Right lobe of liver (tissue), 6 donors: ENCODE measurements around the gene CRACR2B. TPM values are rescaled to one million over a fixed set of nuclear protein-coding genes. Genes with fewer than 3 reads are reported as not detected.

Experiments
- ATAC-seq, 4 donors: fragments of 200-7000 bp; cut with Tn5 transposase; one replicate each; pipeline ENCODE4 v1.9.1; 2020; ENCODE audit warnings: mild to moderate bottlenecking in 4 of 4, moderate library complexity in 4 of 4
- DNase-seq, 3 donors: peaks; one replicate each; pipeline ENCODE4 v3.0.0-alpha.2; 2020
- H3K27ac ChIP-seq, 3 donors: fragments of 200-600 bp; one replicate each; pipeline ENCODE4 v1.8.0; 2022
- H3K27me3 ChIP-seq, 2 donors: fragments of 200-600 bp; one replicate each; pipeline ENCODE4 v1.8.0; 2022
- H3K36me3 ChIP-seq, 4 donors: fragments of 200-600 bp; sonication (generic) in 1 of 4; one replicate each; pipeline versions ENCODE4 v1.5.1 to v1.8.0; 2017 to 2022; ENCODE audit warnings: control low read depth in 1 of 4
- H3K4me1 ChIP-seq, 4 donors: fragments of 200-600 bp; sonication (generic) in 1 of 4; one replicate each; pipeline versions ENCODE4 v1.5.1 to v1.8.0; 2017 to 2022; ENCODE audit warnings: control low read depth in 1 of 4
- H3K4me3 ChIP-seq, 3 donors: fragments of 200-600 bp; one replicate each; pipeline ENCODE4 v1.8.0; 2022
- H3K9me3 ChIP-seq, 4 donors: fragments of 200-600 bp; sonication (generic) in 1 of 4; one replicate each; pipeline versions ENCODE4 v1.5.1 to v1.8.0; 2017 to 2022; ENCODE audit warnings: control low read depth in 1 of 4
- CTCF ChIP-seq, 4 donors: fragments of 200-600 bp in 3 of 4; fragments of 450-650 bp in 1 of 4; IDR thresholded peaks; one replicate each; pipeline versions ENCODE4 v1.5.1 to v1.8.0; 2016 to 2022; ENCODE audit warnings: antibody characterized with exemption in 4 of 4, mild to moderate bottlenecking in 2 of 4
- POLR2A ChIP-seq: fragments of 450-650 bp; IDR thresholded peaks from one replicate; pipeline ENCODE4 v1.6.1; 2017; ENCODE audit warnings: antibody characterized with exemption, mild to moderate bottlenecking
- WGBS: methylation state at CpG from one replicate; pipeline ENCODE4 v1.1.6; 2018; ENCODE audit warnings: low coverage, low lambda C conversion rate; ENCODE audit not compliant: insufficient coverage; ENCODE audit errors: missing lambda C conversion rate; 5-methylcytosine and 5-hydroxymethylcytosine counted together
- intact Hi-C, 2 donors: fragments of 100-400 bp; cut with DNase I; formaldehyde crosslinking; loops; one replicate each; pipeline versions ENCODE4 v1.11.2 to v1.14.1; 2022
- small RNA-seq, 2 experiments: library from RNA; depleted of rRNA; stranded (forward); fragments of <200 nt; gene quantifications; one replicate each; pipeline ENCODE3, GENCODE V24; 2016
- total RNA-seq, 6 experiments: library from RNA; depleted of rRNA in 2 of 6; stranded (reverse); fragments of >200 nt in 2 of 6; fragmentation: NEBNext Ultra II Directional in 3 of 6; extraction: Animal tissue kit (Norgen Biotek cat#: 25700) in 3 of 6; gene quantifications; one replicate each; pipeline versions ENCODE4 v1.1.0 to v1.2.4, GENCODE V29; 2016 to 2023
- donor health status: DM: no; HTN: yes; CAD: no.
- donor health status: DM: no; HTN: no; CAD: no.
- donor health status: DM: no; HTN: no; CAD: no.
- donor health status: DM: no; HTN: yes; CAD: no.
- donor health status: DM: no; HTN: yes; CAD: no.

The CRACR2B gene
- total RNA-seq, 6 experiments from 2014 or later: 2.2 to 4.0 (median 3.1) TPM

- WGBS: 86% methylated on average over 7 of the region's 11 CpGs
- no peaks in the 10 kb centered on the region for H3K4me1 ChIP-seq
- intact Hi-C loops: no loop called here
- DNase-seq (peak in 1 of 3 donors; percentile 65), ATAC-seq (peak in 1 of 4 donors; percentile 45)
- H3K27ac ChIP-seq: no peak overlapping the region
- H3K9me3 ChIP-seq: no peaks in the 10 kb centered on the region
- no peak overlapping the region for H3K4me3 ChIP-seq
- peaks cover 0 to 7% (median 0%) of the 10 kb centered on the region in 4 donors for H3K36me3 ChIP-seq
- H3K27me3 ChIP-seq: no peaks in the 10 kb centered on the region
- no peak for TF ChIP-seq POLR2A
- TF ChIP-seq CTCF (IDR thresholded peaks at IDR 0.05): no peak
Measured at GRCh38 chr11:877565-877964, 49.8 kb downstream of the CRACR2B start.

- 100% methylated on average over 3 of the region's 14 CpGs for WGBS
- no peak for DNase-seq
Measured at GRCh38 chr11:880447-880846, 52.7 kb downstream of the CRACR2B start.

More at GRCh38 chr11:880447-880846, 52.7 kb downstream of the CRACR2B start:
- intact Hi-C loops: no loop called here
- Histone ChIP-seq H3K27me3 (no peaks in the 10 kb centered on the region), H3K27ac (no peak overlapping the region), H3K9me3 (no peaks in the 10 kb centered on the region), H3K36me3 (peaks cover 0 to 7% (median 0%) of the 10 kb centered on the region in 4 donors), H3K4me1 (no peaks in the 10 kb centered on the region), H3K4me3 (no peak overlapping the region)
- ATAC-seq: no peak
- no peak for TF ChIP-seq CTCF (IDR thresholded peaks at IDR 0.05)
- TF ChIP-seq POLR2A: no peak

Small RNA genes lying within 50 kb of the gene (small RNA-seq; reads per million reads assigned to genes)
- 0 reads per million in 2 experiments for gene SNORA52

Other genes starting within 250 kb of the CRACR2B start
- 10 to 100 TPM; 27.3 to 72.8 (median 47.7) TPM for gene IRF7, start 212.0 kb upstream of the CRACR2B start, total RNA-seq
- 100 to 1,000 TPM in 2 of 6 experiments, 10 to 100 TPM in 4; 59.4 to 162 (median 80.7) TPM for gene CDHR5, start 203.0 kb upstream of the CRACR2B start, total RNA-seq
- not detected for gene SCT, start 200.7 kb upstream of the CRACR2B start, total RNA-seq
- under 1 TPM in 4 of 6 experiments, not detected in 2; 0.31 to 0.90 (median 0.41) TPM for gene DRD4, start 190.7 kb upstream of the CRACR2B start, total RNA-seq
- gene DEAF1, start 132.7 kb upstream of the CRACR2B start, total RNA-seq: 10 to 100 TPM; 11.3 to 17.9 (median 14.0) TPM
- 10 to 100 TPM in 3 of 6 experiments, 1 to 10 TPM in 3; 6.9 to 15.5 (median 10.5) TPM for gene TMEM80, start 132.1 kb upstream of the CRACR2B start, total RNA-seq
- gene EPS8L2, start 121.7 kb upstream of the CRACR2B start, total RNA-seq: 100 to 1,000 TPM in 5 of 6 experiments, 10 to 100 TPM in 1; 95.8 to 184 (median 120) TPM
- gene TALDO1, start 80.5 kb upstream of the CRACR2B start, total RNA-seq: 100 to 1,000 TPM; 102 to 184 (median 150) TPM
- gene GATD1, start 50.4 kb upstream of the CRACR2B start, total RNA-seq: 10 to 100 TPM; 15.8 to 31.9 (median 27.7) TPM
- not detected for gene CEND1, start 37.8 kb upstream of the CRACR2B start, total RNA-seq
- gene SLC25A22, start 29.6 kb upstream of the CRACR2B start, total RNA-seq: 10 to 100 TPM; 20.6 to 40.2 (median 29.9) TPM
- 10 to 100 TPM in 2 of 6 experiments, 1 to 10 TPM in 4; 6.5 to 11.8 (median 9.8) TPM for gene PIDD1, start 22.7 kb upstream of the CRACR2B start, total RNA-seq
- gene RPLP2, start 18.0 kb upstream of the CRACR2B start, total RNA-seq: 100 to 1,000 TPM; 212 to 574 (median 457) TPM
- 10 to 100 TPM; 33.2 to 97.1 (median 69.6) TPM for gene PNPLA2, start 9.0 kb upstream of the CRACR2B start, total RNA-seq
- gene CD151, start 5.0 kb downstream of the CRACR2B start, total RNA-seq: 100 to 1,000 TPM in 5 of 6 experiments, 10 to 100 TPM in 1; 70.8 to 156 (median 135) TPM
- gene POLR2L, start 14.6 kb downstream of the CRACR2B start, total RNA-seq: 10 to 100 TPM; 34.5 to 88.1 (median 72.9) TPM
- gene TSPAN4, start 14.9 kb downstream of the CRACR2B start, total RNA-seq: 10 to 100 TPM; 14.9 to 80.6 (median 30.5) TPM
- 100 to 1,000 TPM in 1 of 6 experiments, 10 to 100 TPM in 5; 61.1 to 157 (median 78.7) TPM for gene CHID1, start 82.9 kb downstream of the CRACR2B start, total RNA-seq
- 10 to 100 TPM; 41.4 to 66.7 (median 53.8) TPM for gene AP2A2, start 98.0 kb downstream of the CRACR2B start, total RNA-seq
- 1 to 10 TPM in 2 of 6 experiments, under 1 TPM in 4; 0.31 to 2.1 (median 0.72) TPM for gene MUC6, start 208.8 kb downstream of the CRACR2B start, total RNA-seq
- under 1 TPM in 1 of 6 experiments, not detected in 5; 0.04 TPM for gene MUC2, start 247.0 kb downstream of the CRACR2B start, total RNA-seq